Cardiac fibroblast (primary cell): Measurements from ENCODE around the gene KRT7.
"Not testable (repeated sequence)": the region's sequence is repeated elsewhere in the genome, so short reads cannot be mapped to it uniquely, and the experiment has no call there.

ENCODE experiments used
- DNase-seq, 2 donors: peaks; one replicate each; pipeline versions ENCODE4 v3.0.0 to v3.0.0-alpha.2; 2010; ENCODE audit warnings: low read depth in 2 of 2
- H3K4me3 ChIP-seq, 2 donors: replicated peaks in 1 of 2; 1 replicate in 1 of 2; 2 replicates in 1 of 2; pipeline ENCODE4 v1.5.1; 2011; ENCODE audit warnings: low read depth in 2 of 2, low read length in 2 of 2, mild to moderate bottlenecking in 2 of 2, moderate library complexity in 1 of 2
- CTCF ChIP-seq: IDR thresholded peaks from one replicate; pipeline ENCODE4 v1.5.1; 2011; ENCODE audit warnings: low read depth, mild to moderate bottlenecking, low read length, inconsistent platforms

The KRT7 gene

GRCh38 chr12:52250048-52250990, 17.3 kb downstream of the KRT7 start:
- DNase-seq = no peak
- no peak for TF ChIP-seq CTCF
- no peak overlapping the region for H3K4me3 ChIP-seq

- no peak for DNase-seq
- TF ChIP-seq CTCF = no peak
Measured at GRCh38 chr12:52251367-52252051, 18.5 kb downstream of the KRT7 start.

GRCh38 chr12:52252175-52252615, 19.2 kb downstream of the KRT7 start:
- not testable (repeated sequence) for H3K4me3 ChIP-seq, DNase-seq
- peak; percentile 27 for TF ChIP-seq CTCF

More at GRCh38 chr12:52251367-52252051, 18.5 kb downstream of the KRT7 start:
- H3K4me3 ChIP-seq = no peak overlapping the region

GRCh38 chr12:52252728-52253343, 19.8 kb downstream of the KRT7 start:
- no peak for TF ChIP-seq CTCF
- H3K4me3 ChIP-seq = no peak overlapping the region
- DNase-seq = no peak

- H3K4me3 ChIP-seq = no peak overlapping the region
- DNase-seq = no peak
- TF ChIP-seq CTCF = no peak
Measured at GRCh38 chr12:52253391-52254179, 20.5 kb downstream of the KRT7 start.
